ENCODE data around the gene MUC5AC. TPM values are rescaled to one million over a fixed set of nuclear protein-coding genes. Genes with fewer than 3 reads are reported as not detected.

The MUC5AC gene
- total RNA-seq, 2 experiments from 2014 or later, result not detected

DNA sequence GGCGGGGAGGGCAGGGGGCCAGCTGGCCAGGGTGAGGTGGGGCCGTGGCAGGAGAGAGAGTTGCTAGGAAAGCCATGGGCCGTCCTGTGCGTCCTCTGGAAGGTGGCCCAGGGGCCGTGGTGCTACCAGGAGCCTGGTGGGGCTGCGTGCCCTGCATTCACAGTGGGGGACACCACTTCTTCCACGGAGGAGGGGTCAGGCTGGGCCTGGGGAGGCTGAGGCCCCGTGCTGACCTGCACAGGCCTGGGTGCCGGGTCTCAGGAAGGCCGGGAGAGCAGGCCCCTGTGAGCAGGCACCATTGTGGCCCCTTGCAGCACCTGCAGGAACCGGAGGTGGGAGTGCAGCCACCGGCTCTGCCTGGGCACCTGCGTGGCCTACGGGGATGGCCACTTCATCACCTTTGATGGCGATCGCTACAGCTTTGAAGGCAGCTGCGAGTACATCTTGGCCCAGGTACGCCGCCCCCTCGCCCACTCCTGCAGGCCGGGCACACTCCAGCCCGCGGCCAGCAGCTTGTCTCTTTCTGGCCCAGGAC lies 77.1 kb downstream of the MUC5AC start:
- Mint-ChIP-seq H3K4me1 (ENCODE audit: low read depth) (no peaks in the 10 kb centered on the region), H3K27ac (no peak overlapping the region), H3K27me3 (no peaks in the 10 kb centered on the region), H3K36me3 (ENCODE audit: low read depth) (no peaks in the 10 kb centered on the region), H3K9me3 (no peaks in the 10 kb centered on the region), H3K4me3 (no peak overlapping the region)
- no peak for ATAC-seq (ENCODE audit: poor library complexity)
- ChIA-PET POLR2A (no interaction called here), CTCF (no interaction called here)
- Histone ChIP-seq H3K27me3 (ENCODE audit: control insufficient read depth in 1 of 2, insufficient read depth in 2 of 2, low read length in 2 of 2) (no peaks in the 10 kb centered on the region), H3K9me3 (ENCODE audit: control insufficient read depth in 1 of 2, insufficient read depth in 1 of 2, low read length in 2 of 2) (peaks cover 0 to 12% of the 10 kb centered on the region in 2 experiments), H3K36me3 (ENCODE audit: insufficient read depth, low read length) (no peaks in the 10 kb centered on the region), H3K4me1 (ENCODE audit: insufficient read depth, low read length) (no peaks in the 10 kb centered on the region), H3K4me3 (ENCODE audit: low read length) (no peak overlapping the region), H3K27ac (ENCODE audit: low read depth in 1 of 2, low read length in 2 of 2) (no peak overlapping the region)
- intact Hi-C loops (cut with DNase I, micrococcal nuclease), result no loop called here
- TF ChIP-seq, protein P1, sequence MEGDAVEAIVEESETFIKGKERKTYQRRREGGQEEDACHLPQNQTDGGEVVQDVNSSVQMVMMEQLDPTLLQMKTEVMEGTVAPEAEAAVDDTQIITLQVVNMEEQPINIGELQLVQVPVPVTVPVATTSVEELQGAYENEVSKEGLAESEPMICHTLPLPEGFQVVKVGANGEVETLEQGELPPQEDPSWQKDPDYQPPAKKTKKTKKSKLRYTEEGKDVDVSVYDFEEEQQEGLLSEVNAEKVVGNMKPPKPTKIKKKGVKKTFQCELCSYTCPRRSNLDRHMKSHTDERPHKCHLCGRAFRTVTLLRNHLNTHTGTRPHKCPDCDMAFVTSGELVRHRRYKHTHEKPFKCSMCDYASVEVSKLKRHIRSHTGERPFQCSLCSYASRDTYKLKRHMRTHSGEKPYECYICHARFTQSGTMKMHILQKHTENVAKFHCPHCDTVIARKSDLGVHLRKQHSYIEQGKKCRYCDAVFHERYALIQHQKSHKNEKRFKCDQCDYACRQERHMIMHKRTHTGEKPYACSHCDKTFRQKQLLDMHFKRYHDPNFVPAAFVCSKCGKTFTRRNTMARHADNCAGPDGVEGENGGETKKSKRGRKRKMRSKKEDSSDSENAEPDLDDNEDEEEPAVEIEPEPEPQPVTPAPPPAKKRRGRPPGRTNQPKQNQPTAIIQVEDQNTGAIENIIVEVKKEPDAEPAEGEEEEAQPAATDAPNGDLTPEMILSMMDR (IDR thresholded peaks at IDR 0.05), result no peak
- DNase-seq, result peak in 1 of 14 experiments; percentile 4

DNA sequence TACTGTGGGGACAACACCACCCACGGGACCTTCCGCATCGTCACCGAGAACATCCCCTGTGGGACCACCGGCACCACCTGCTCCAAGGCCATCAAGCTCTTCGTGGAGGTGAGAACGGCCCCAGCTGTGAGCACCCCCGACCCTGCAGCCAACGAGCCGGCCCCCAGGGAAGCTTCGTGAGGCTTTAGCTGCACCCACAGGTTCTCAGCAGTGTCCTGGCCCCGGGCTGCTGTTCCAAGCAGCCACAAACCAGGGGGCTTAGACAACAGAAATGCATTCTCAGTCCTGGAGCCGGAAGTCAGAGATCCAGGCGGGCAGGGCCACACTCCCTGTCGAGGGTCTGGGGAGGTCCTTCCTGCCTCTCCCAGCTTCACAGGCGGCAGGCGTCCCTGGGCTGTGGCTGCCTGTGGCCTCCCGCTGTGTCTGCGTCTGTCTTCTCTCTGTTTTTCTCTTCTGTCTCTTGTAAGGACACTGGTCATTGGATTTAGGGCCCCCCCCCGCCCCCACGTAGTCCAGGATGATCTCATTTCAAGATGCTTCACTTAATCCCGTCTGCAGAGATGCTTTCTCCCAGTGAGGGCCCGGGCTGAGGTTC lies 77.7 kb downstream of the MUC5AC start:
- H3K4me3 ChIP-seq (ENCODE audit: low read length), result no peak overlapping the region
- H3K4me3 Mint-ChIP-seq, result no peak overlapping the region
- CTCF ChIA-PET, result no interaction called here
- H3K4me1 ChIP-seq (ENCODE audit: insufficient read depth, low read length), result no peaks in the 10 kb centered on the region
- ATAC-seq (ENCODE audit: poor library complexity), result no peak
- intact Hi-C loops (cut with DNase I, micrococcal nuclease), result no loop called here
- no peaks in the 10 kb centered on the region for H3K36me3 Mint-ChIP-seq (ENCODE audit: low read depth)
- POLR2A ChIA-PET, result no interaction called here
- no peaks in the 10 kb centered on the region for H3K4me1 Mint-ChIP-seq (ENCODE audit: low read depth)
- peak in 1 of 14 experiments; percentile 2 for DNase-seq
- no peaks in the 10 kb centered on the region for H3K27me3 ChIP-seq (ENCODE audit: control insufficient read depth in 1 of 2, insufficient read depth in 2 of 2, low read length in 2 of 2)
- peaks cover 0 to 13% of the 10 kb centered on the region in 2 experiments for H3K9me3 ChIP-seq (ENCODE audit: control insufficient read depth in 1 of 2, insufficient read depth in 1 of 2, low read length in 2 of 2)
- H3K9me3 Mint-ChIP-seq, result no peaks in the 10 kb centered on the region
- H3K27me3 Mint-ChIP-seq, result no peaks in the 10 kb centered on the region
- no peak overlapping the region for H3K27ac Mint-ChIP-seq
- H3K27ac ChIP-seq (ENCODE audit: low read depth in 1 of 2, low read length in 2 of 2), result no peak overlapping the region
- H3K36me3 ChIP-seq (ENCODE audit: insufficient read depth, low read length), result no peaks in the 10 kb centered on the region
- TF ChIP-seq, protein P1 (IDR thresholded peaks at IDR 0.05), result no peak

DNA sequence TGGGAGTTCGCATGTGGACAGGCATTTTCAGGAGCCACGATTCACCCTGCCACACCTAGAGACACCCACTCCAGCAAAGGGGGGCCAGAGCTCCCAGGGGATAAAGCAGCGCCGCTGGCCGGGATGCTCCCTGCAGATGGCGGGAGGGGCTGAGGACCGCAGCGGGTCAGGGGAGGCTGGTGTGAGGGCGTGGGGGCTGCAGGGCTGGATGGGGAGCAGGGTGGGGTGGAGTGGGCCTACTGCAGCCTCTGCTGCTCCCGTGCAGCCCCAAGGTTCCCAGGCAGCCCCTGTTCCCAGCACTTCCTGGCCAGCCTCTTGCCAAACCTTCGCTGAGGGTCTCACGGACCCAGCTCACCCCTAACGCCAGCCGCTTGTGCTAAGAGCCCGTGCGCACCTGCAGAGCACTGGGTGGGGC lies 78.2 kb downstream of the MUC5AC start:
- Histone ChIP-seq H3K36me3 (ENCODE audit: insufficient read depth, low read length) (no peaks in the 10 kb centered on the region), H3K4me1 (ENCODE audit: insufficient read depth, low read length) (no peaks in the 10 kb centered on the region), H3K4me3 (ENCODE audit: low read length) (no peak overlapping the region), H3K9me3 (ENCODE audit: control insufficient read depth in 1 of 2, insufficient read depth in 1 of 2, low read length in 2 of 2) (peaks cover 0 to 18% of the 10 kb centered on the region in 2 experiments), H3K27ac (ENCODE audit: low read depth in 1 of 2, low read length in 2 of 2) (no peak overlapping the region), H3K27me3 (ENCODE audit: control insufficient read depth in 1 of 2, insufficient read depth in 2 of 2, low read length in 2 of 2) (no peaks in the 10 kb centered on the region)
- H3K4me3 Mint-ChIP-seq, result no peak overlapping the region
- H3K27ac Mint-ChIP-seq, result no peak overlapping the region
- H3K9me3 Mint-ChIP-seq, result no peaks in the 10 kb centered on the region
- no peak for ATAC-seq (ENCODE audit: poor library complexity)
- H3K4me1 Mint-ChIP-seq (ENCODE audit: low read depth), result no peaks in the 10 kb centered on the region
- no peaks in the 10 kb centered on the region for H3K36me3 Mint-ChIP-seq (ENCODE audit: low read depth)
- intact Hi-C loops (cut with DNase I, micrococcal nuclease), result no loop called here
- no peaks in the 10 kb centered on the region for H3K27me3 Mint-ChIP-seq
- POLR2A ChIA-PET, result no interaction called here
- no peak for DNase-seq
- TF ChIP-seq, protein P1 (IDR thresholded peaks at IDR 0.05), result no peak
- CTCF ChIA-PET, result no interaction called here
